Measurements from ENCODE around the gene WDR75.

WDR75 gene

DNA sequence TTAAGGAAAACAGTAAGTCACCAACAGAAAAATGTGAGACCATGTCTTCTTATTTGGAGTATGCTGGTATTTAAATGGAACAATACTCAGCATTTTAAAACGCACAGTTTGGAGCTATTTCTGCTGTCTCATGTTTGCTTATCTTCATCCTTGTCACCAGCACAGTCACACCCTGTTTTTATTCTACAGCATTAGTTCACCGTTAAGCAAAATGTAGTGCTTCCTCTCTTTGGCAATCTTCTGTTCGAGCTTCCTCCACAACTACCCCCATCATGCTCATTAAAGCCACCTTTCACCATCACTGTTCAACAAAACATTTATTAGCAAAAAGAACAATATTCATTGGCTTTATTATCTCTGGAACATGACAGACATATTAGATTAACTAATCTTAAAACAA lies 75.3 kb downstream of the WDR75 start:
- in situ Hi-C loops (cut with MboI; ENCODE audit: low pct_unique_long_range_greater_than_20kb, low sequenced_read_pairs, unreplicated experiment), result no loop called here
- no peak for TF ChIP-seq CTCF (IDR thresholded peaks at IDR 0.05; ENCODE audit: extremely low read depth, insufficient read depth, missing control alignments)
- DNase-seq (ENCODE audit: low spot score), result no peak

DNA sequence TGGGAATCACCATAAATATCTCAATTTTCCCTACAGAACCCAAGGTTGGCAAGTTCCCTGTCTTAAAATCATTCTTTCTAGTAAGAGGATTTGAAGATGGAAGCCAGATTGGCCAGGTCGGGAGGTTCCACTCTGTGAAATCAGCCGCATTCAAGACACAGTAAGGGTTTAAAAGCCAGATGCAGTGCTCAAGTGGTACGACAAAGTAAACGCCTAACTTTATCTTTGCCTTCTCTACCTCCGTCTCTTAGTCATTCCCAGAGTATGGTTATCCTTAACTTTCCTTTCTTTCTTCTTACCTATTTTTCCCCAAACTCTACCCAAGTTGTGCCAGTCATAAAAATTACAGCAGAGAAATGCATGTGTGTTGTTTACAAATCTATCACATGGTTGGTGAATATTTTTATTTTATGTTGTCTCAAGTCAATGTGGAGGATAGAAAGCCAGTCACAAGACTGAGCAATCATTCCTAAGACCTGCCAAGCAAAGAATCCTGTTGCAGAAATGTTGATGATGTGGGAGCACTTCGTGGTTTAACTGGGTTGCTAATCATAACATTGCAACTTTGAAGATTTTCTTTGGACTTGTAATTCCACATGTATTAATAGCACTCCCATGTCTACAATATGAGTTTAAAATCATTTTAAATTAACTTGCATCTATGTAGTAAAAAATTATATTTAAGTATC lies 76.7 kb downstream of the WDR75 start:
- TF ChIP-seq CTCF (IDR thresholded peaks at IDR 0.05; ENCODE audit: extremely low read depth, insufficient read depth, missing control alignments), result no peak
- no peak for DNase-seq (ENCODE audit: low spot score)
- in situ Hi-C loops (cut with MboI; ENCODE audit: low pct_unique_long_range_greater_than_20kb, low sequenced_read_pairs, unreplicated experiment), result no loop called here

DNA sequence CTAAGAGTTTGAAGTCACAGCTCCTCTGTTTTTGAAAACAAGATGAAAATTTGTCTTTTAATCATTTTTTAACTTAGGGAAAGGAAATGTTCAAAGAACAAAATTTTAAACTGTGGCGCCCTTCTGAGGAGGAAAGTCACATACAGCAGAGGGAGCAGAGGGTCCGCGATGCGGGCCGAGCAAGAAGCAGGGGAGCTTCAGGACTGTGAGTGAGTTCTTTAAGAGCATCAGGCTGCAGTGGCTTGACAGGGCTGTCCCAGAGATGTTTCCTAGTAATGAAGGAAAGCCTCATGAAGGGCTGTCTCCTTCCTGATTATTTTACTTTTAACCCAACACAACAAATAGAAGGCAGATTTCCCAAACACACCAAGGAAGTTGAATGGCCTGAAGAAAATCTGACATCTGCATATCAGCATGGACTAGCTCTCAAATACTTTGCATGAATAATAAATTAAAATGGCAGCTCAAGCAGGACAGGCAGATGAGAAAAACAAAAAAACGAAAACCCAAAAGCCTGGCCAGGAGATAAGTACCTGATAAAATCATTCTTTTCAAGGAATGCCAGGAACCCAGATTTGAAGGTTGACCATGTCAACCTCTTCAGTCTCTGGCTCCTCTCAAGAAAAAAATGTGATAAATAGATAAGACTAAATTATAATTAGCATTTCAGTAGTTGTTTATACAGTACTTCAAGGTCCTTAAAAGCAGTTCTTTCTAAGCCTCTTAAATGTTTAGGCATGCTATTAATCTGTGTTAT lies 78.5 kb downstream of the WDR75 start:
- no peak for DNase-seq (ENCODE audit: low spot score)
- TF ChIP-seq CTCF (IDR thresholded peaks at IDR 0.05; ENCODE audit: extremely low read depth, insufficient read depth, missing control alignments), result no peak
- in situ Hi-C loops (cut with MboI; ENCODE audit: low pct_unique_long_range_greater_than_20kb, low sequenced_read_pairs, unreplicated experiment), result no loop called here

- DNase-seq (ENCODE audit: low spot score), result no peak
- in situ Hi-C loops (cut with MboI; ENCODE audit: low pct_unique_long_range_greater_than_20kb, low sequenced_read_pairs, unreplicated experiment), result no loop called here
- no peak for TF ChIP-seq CTCF (IDR thresholded peaks at IDR 0.05; ENCODE audit: extremely low read depth, insufficient read depth, missing control alignments)
Measured at GRCh38 chr2:189521699-189522434, 80.6 kb downstream of the WDR75 start.

DNA sequence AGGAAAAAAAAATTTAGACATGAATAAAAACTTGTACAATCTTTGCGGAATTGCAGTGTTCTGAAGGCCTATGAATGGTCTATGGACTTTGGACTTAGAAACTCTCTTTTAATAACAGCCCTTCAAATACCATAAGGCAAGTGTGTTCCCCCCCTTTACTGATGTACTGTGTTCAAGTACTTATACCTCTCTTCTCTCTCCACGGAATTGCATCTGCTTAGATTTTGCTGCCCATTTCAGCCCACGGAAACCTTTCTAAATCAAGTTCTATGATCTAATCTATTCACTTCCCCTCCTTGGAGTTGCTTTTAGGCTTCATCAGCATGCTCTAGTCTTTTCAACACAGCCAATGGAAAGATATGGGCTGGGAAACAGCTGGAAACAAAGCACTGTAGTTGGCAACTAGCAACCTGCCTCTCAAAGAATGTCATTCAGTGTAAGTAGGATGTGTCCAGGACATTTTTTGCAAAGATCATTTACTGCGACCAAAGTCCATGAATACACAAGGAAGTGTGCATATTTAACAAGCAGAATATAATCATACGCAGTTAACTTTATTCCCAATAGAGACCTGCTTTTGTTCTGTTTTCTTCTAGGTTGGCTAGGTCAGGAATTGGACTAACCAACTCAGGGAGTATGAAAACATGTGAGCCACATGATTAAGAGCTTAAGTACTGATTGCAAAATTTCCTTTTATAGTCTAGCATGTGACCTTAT lies 81.3 kb downstream of the WDR75 start:
- no peak for DNase-seq (ENCODE audit: low spot score)
- no peak for TF ChIP-seq CTCF (IDR thresholded peaks at IDR 0.05; ENCODE audit: extremely low read depth, insufficient read depth, missing control alignments)
- in situ Hi-C loops (cut with MboI; ENCODE audit: low pct_unique_long_range_greater_than_20kb, low sequenced_read_pairs, unreplicated experiment), result no loop called here

- TF ChIP-seq CTCF (IDR thresholded peaks at IDR 0.05; ENCODE audit: extremely low read depth, insufficient read depth, missing control alignments), result no peak
- no peak for DNase-seq (ENCODE audit: low spot score)
- in situ Hi-C loops (cut with MboI; ENCODE audit: low pct_unique_long_range_greater_than_20kb, low sequenced_read_pairs, unreplicated experiment), result no loop called here
Measured at GRCh38 chr2:189524746-189525145, 83.5 kb downstream of the WDR75 start.
